ENCODE results near the gene PPFIBP1.
A peak's percentile ranks its signal among the peaks of the same experiment; 100 is the strongest.
"Not testable (repeated sequence)": the region's sequence is repeated elsewhere in the genome, so short reads cannot be mapped to it uniquely, and the experiment has no call there.

The PPFIBP1 gene

GRCh38 chr12:27709932-27710591 lies 186.1 kb downstream of the PPFIBP1 start:
- no peak for DNase-seq (ENCODE audit: low read depth, low spot score)

- DNase-seq (ENCODE audit: low read depth, low spot score) = peak; percentile 90
These were observed 186.7 kb downstream of the PPFIBP1 start, which contains the start of gene MRPS35 for GRCh38 chr12:27710592-27711316. Gene MRPS35 (plus strand): TSS chr12:27710832. CDS start chr12:27710844, 12 bp downstream.

- no peak for DNase-seq (ENCODE audit: low read depth, low spot score)
These were observed 187.3 kb downstream of the PPFIBP1 start for GRCh38 chr12:27711317-27711682.

- no peak for DNase-seq (ENCODE audit: low read depth, low spot score)
These were observed 188.0 kb downstream of the PPFIBP1 start for GRCh38 chr12:27711967-27712366.

GRCh38 chr12:27723212-27723611 lies 199.2 kb downstream of the PPFIBP1 start:
- no peak for DNase-seq (ENCODE audit: low read depth, low spot score)

GRCh38 chr12:27730097-27730588 lies 206.1 kb downstream of the PPFIBP1 start:
- DNase-seq (ENCODE audit: low read depth, low spot score) = no peak

GRCh38 chr12:27732281-27732680 lies 208.3 kb downstream of the PPFIBP1 start:
- DNase-seq (ENCODE audit: low read depth, low spot score) = no peak

GRCh38 chr12:27733052-27733656 lies 209.1 kb downstream of the PPFIBP1 start:
- no peak for DNase-seq (ENCODE audit: low read depth, low spot score)

GRCh38 chr12:27733791-27734190 lies 209.8 kb downstream of the PPFIBP1 start:
- no peak for DNase-seq (ENCODE audit: low read depth, low spot score)

- not testable (repeated sequence) for DNase-seq (ENCODE audit: low read depth, low spot score)
These were observed 210.3 kb downstream of the PPFIBP1 start for GRCh38 chr12:27734321-27734720.

- no peak for DNase-seq (ENCODE audit: low read depth, low spot score)
These were observed 219.6 kb downstream of the PPFIBP1 start for GRCh38 chr12:27743601-27744000.
